Mesendoderm (in vitro differentiated cells): ENCODE data around the gene COQ2.
"Not testable (repeated sequence)": the region's sequence is repeated elsewhere in the genome, so short reads cannot be mapped to it uniquely, and the experiment has no call there.

Experiments used
- DNase-seq: peaks from one replicate; pipeline ENCODE4 v3.0.0; 2013
- H2AK5ac ChIP-seq: 2 replicates; pipeline ENCODE4 v1.6.1; 2013; ENCODE audit warnings: low read length, inconsistent platforms
- H2BK120ac ChIP-seq: 2 replicates; pipeline ENCODE4 v1.6.1; 2013; ENCODE audit warnings: low read depth, mild to moderate bottlenecking, low read length, moderate library complexity, mixed read lengths
- H2BK15ac ChIP-seq: replicated peaks from 2 replicates; pipeline ENCODE4 v1.6.1; 2013; ENCODE audit warnings: low read depth, mild to moderate bottlenecking, moderate library complexity
- H2BK5ac ChIP-seq: 2 replicates; pipeline ENCODE4 v1.6.1; 2013; ENCODE audit warnings: low read length, inconsistent platforms
- H3K18ac ChIP-seq: 2 replicates; pipeline ENCODE4 v1.6.1; 2013; ENCODE audit warnings: mild to moderate bottlenecking, low read length, mixed read lengths
- H3K23ac ChIP-seq: one replicate; pipeline ENCODE4 v1.6.1; 2013; ENCODE audit warnings: low read length
- H3K27ac ChIP-seq: 2 replicates; pipeline ENCODE4 v1.5.1; 2013; ENCODE audit warnings: low read depth, mild to moderate bottlenecking, inconsistent platforms, low read length, moderate library complexity
- H3K27me3 ChIP-seq: 2 replicates; pipeline ENCODE4 v1.6.1; 2013; ENCODE audit warnings: low read length, control low read depth, mild to moderate bottlenecking, inconsistent platforms; ENCODE audit not compliant: insufficient read depth, poor library complexity
- H3K36me3 ChIP-seq: 2 replicates; pipeline ENCODE4 v1.6.1; 2013; ENCODE audit warnings: low read length, inconsistent platforms; ENCODE audit not compliant: control insufficient read depth, insufficient read depth
- H3K4ac ChIP-seq: one replicate; pipeline ENCODE4 v1.6.1; 2013; ENCODE audit warnings: low read depth, mild to moderate bottlenecking, low read length, moderate library complexity
- H3K4me1 ChIP-seq: 2 replicates; pipeline ENCODE4 v1.6.1; 2013; ENCODE audit warnings: low read depth, low read length, inconsistent platforms; ENCODE audit not compliant: control insufficient read depth
- H3K4me2 ChIP-seq: 2 replicates; pipeline ENCODE4 v1.6.1; 2013; ENCODE audit warnings: low read length
- H3K4me3 ChIP-seq: 2 replicates; pipeline ENCODE4 v1.5.1; 2013; ENCODE audit warnings: mild to moderate bottlenecking, low read length
- H3K56ac ChIP-seq: one replicate; pipeline ENCODE4 v1.6.1; 2013; ENCODE audit warnings: low read length
- H3K79me1 ChIP-seq: 2 replicates; pipeline ENCODE4 v1.6.1; 2013; ENCODE audit warnings: low read length, inconsistent platforms
- H3K79me2 ChIP-seq: 2 replicates; pipeline ENCODE4 v1.6.1; 2013; ENCODE audit warnings: mild to moderate bottlenecking, low read length; ENCODE audit not compliant: control insufficient read depth, insufficient read depth
- H3K9ac ChIP-seq: 2 replicates; pipeline ENCODE4 v1.6.1; 2013; ENCODE audit warnings: low read length, inconsistent platforms
- H4K5ac ChIP-seq: one replicate; pipeline ENCODE4 v1.6.1; 2013; ENCODE audit warnings: low read length
- H4K8ac ChIP-seq: one replicate; pipeline ENCODE4 v1.6.1; 2013; ENCODE audit warnings: low read depth, mild to moderate bottlenecking, control low read depth, low read length, moderate library complexity
- WGBS: extraction: QIAGEN DNeasy Blood & Tissue Kit; methylation state at CpG from one replicate; pipeline ENCODE4 v1.1.7; 2013; ENCODE audit warnings: low lambda C conversion rate, missing lambda C conversion rate; ENCODE audit not compliant: insufficient coverage; ENCODE audit errors: extremely low coverage; 5-methylcytosine and 5-hydroxymethylcytosine counted together

The COQ2 gene

GRCh38 chr4:83234387-83234786, 50.2 kb downstream of the COQ2 start:
- not testable (repeated sequence) for H3K56ac ChIP-seq, H4K8ac ChIP-seq, H3K79me2 ChIP-seq, H3K18ac ChIP-seq, H3K23ac ChIP-seq, H3K4me1 ChIP-seq, H2AK5ac ChIP-seq, H2BK120ac ChIP-seq, H4K5ac ChIP-seq, H3K27ac ChIP-seq, H3K27me3 ChIP-seq, H3K79me1 ChIP-seq, H3K9ac ChIP-seq, H2BK15ac ChIP-seq, H2BK5ac ChIP-seq, H3K4me2 ChIP-seq, H3K36me3 ChIP-seq, H3K4me3 ChIP-seq
- H3K4ac ChIP-seq = peak overlapping the region; percentile 16
- DNase-seq = peak; percentile 67
- no CpG with 5 or more reads among the region's 3 CpGs for WGBS

- H3K27me3 ChIP-seq = no peaks in the 10 kb centered on the region
- no peak overlapping the region for H2BK5ac ChIP-seq
- peak overlapping the region; percentile 18 for H3K18ac ChIP-seq
- no peak overlapping the region for H3K27ac ChIP-seq
- H3K56ac ChIP-seq = no peak overlapping the region
- no peak for DNase-seq
- no peak overlapping the region for H3K4me3 ChIP-seq
- no peak overlapping the region for H3K9ac ChIP-seq
- H3K4me2 ChIP-seq = no peak overlapping the region
- H3K4me1 ChIP-seq = peaks cover 3% of the 10 kb centered on the region
- no peak overlapping the region for H4K5ac ChIP-seq
- H2BK15ac ChIP-seq = no peak overlapping the region
- no peaks in the 10 kb centered on the region for H3K79me1 ChIP-seq
- no peak overlapping the region for H2BK120ac ChIP-seq
- H2AK5ac ChIP-seq = no peak overlapping the region
- WGBS = no CpG with 5 or more reads among the region's 1 CpG
- no peak overlapping the region for H3K4ac ChIP-seq
- no peak overlapping the region for H4K8ac ChIP-seq
- no peaks in the 10 kb centered on the region for H3K79me2 ChIP-seq
- no peaks in the 10 kb centered on the region for H3K36me3 ChIP-seq
- no peak overlapping the region for H3K23ac ChIP-seq
Measured at GRCh38 chr4:83232082-83232481, 52.5 kb downstream of the COQ2 start.

GRCh38 chr4:83231620-83232076, 53.0 kb downstream of the COQ2 start:
- no peaks in the 10 kb centered on the region for H3K79me2 ChIP-seq
- no CpG with 5 or more reads among the region's 1 CpG for WGBS
- H3K4me2 ChIP-seq = no peak overlapping the region
- H2BK15ac ChIP-seq = no peak overlapping the region
- no peak overlapping the region for H3K27ac ChIP-seq
- H3K56ac ChIP-seq = no peak overlapping the region
- no peaks in the 10 kb centered on the region for H3K79me1 ChIP-seq
- no peak overlapping the region for H3K4ac ChIP-seq
- H3K4me3 ChIP-seq = no peak overlapping the region
- H2BK5ac ChIP-seq = no peak overlapping the region
- DNase-seq = no peak
- no peak overlapping the region for H3K9ac ChIP-seq
- no peaks in the 10 kb centered on the region for H3K27me3 ChIP-seq
- H3K23ac ChIP-seq = no peak overlapping the region
- peaks cover 3% of the 10 kb centered on the region for H3K4me1 ChIP-seq
- H3K18ac ChIP-seq = peak overlapping the region; percentile 75
- no peak overlapping the region for H2BK120ac ChIP-seq
- H4K8ac ChIP-seq = peak overlapping the region; percentile 76
- no peak overlapping the region for H4K5ac ChIP-seq
- H2AK5ac ChIP-seq = no peak overlapping the region
- no peaks in the 10 kb centered on the region for H3K36me3 ChIP-seq

- DNase-seq = no peak
- Histone ChIP-seq H3K9ac (no peak overlapping the region), H3K4me2 (no peak overlapping the region), H3K27me3 (no peaks in the 10 kb centered on the region), H3K4me1 (peaks cover 3% of the 10 kb centered on the region), H3K36me3 (no peaks in the 10 kb centered on the region), H3K56ac (no peak overlapping the region), H3K18ac (no peak overlapping the region), H2AK5ac (no peak overlapping the region), H4K8ac (no peak overlapping the region), H3K4me3 (no peak overlapping the region), H3K79me1 (no peaks in the 10 kb centered on the region), H3K79me2 (no peaks in the 10 kb centered on the region), H3K27ac (no peak overlapping the region), H2BK15ac (no peak overlapping the region), H2BK120ac (peak overlapping the region; percentile 61), H3K23ac (no peak overlapping the region), H3K4ac (no peak overlapping the region), H4K5ac (no peak overlapping the region), H2BK5ac (no peak overlapping the region)
- WGBS = no CpG with 5 or more reads among the region's 3 CpGs
Measured at GRCh38 chr4:83230928-83231327, 53.7 kb downstream of the COQ2 start.

GRCh38 chr4:83229791-83230190, 54.8 kb downstream of the COQ2 start:
- Histone ChIP-seq H3K27ac (no peak overlapping the region), H3K18ac (peak overlapping the region; percentile 14), H3K4ac (peak overlapping the region; percentile 22), H2BK5ac (no peak overlapping the region), H2BK120ac (no peak overlapping the region), H3K4me2 (no peak overlapping the region), H2AK5ac (no peak overlapping the region), H3K4me3 (no peak overlapping the region), H3K9ac (no peak overlapping the region), H3K56ac (no peak overlapping the region), H4K8ac (no peak overlapping the region), H3K4me1 (peaks cover under 1% of the 10 kb centered on the region), H3K79me2 (no peaks in the 10 kb centered on the region), H3K23ac (no peak overlapping the region), H2BK15ac (no peak overlapping the region), H4K5ac (no peak overlapping the region), H3K36me3 (no peaks in the 10 kb centered on the region), H3K27me3 (no peaks in the 10 kb centered on the region), H3K79me1 (no peaks in the 10 kb centered on the region)
- DNase-seq = no peak
- WGBS = no CpG with 5 or more reads among the region's 3 CpGs

- Histone ChIP-seq H4K5ac (no peak overlapping the region), H3K18ac (no peak overlapping the region), H4K8ac (no peak overlapping the region), H3K27me3 (no peaks in the 10 kb centered on the region), H2BK120ac (no peak overlapping the region), H3K23ac (no peak overlapping the region), H3K4ac (no peak overlapping the region), H3K36me3 (no peaks in the 10 kb centered on the region), H3K4me2 (no peak overlapping the region), H3K79me2 (no peaks in the 10 kb centered on the region), H2BK5ac (no peak overlapping the region), H3K4me3 (no peak overlapping the region), H3K9ac (no peak overlapping the region), H3K4me1 (no peaks in the 10 kb centered on the region), H2AK5ac (no peak overlapping the region), H3K27ac (no peak overlapping the region), H3K56ac (no peak overlapping the region), H2BK15ac (no peak overlapping the region), H3K79me1 (no peaks in the 10 kb centered on the region)
- DNase-seq = no peak
- no CpG with 5 or more reads among the region's 1 CpG for WGBS
Measured at GRCh38 chr4:83228231-83228630, 56.4 kb downstream of the COQ2 start.
